Hematopoietic multipotent progenitor cell treated with erythropoietin and hydrocortisone succinate and interleukin-3 and kit ligand, for 17 days (in vitro differentiated cells): Measurements from ENCODE around the gene CACHD1.

Experiments
- DNase-seq: peaks from one replicate; pipeline ENCODE4 v3.0.0-alpha.2; 2015; ENCODE audit warnings: low spot score

Gene CACHD1

GRCh38 chr1:64659478-64660138, 189.7 kb downstream of the CACHD1 start:
- no peak for DNase-seq

- DNase-seq, result no peak
These were observed 193.7 kb downstream of the CACHD1 start for GRCh38 chr1:64663668-64664067.

GRCh38 chr1:64664299-64664698, 194.4 kb downstream of the CACHD1 start:
- DNase-seq, result no peak

GRCh38 chr1:64669098-64669675, 199.3 kb downstream of the CACHD1 start:
- no peak for DNase-seq

- peak; percentile 8 for DNase-seq
These were observed 205.9 kb downstream of the CACHD1 start for GRCh38 chr1:64675718-64676345.

GRCh38 chr1:64676386-64676785, 206.5 kb downstream of the CACHD1 start:
- DNase-seq, result no peak

GRCh38 chr1:64677532-64677931, 207.6 kb downstream of the CACHD1 start:
- DNase-seq, result no peak

GRCh38 chr1:64678366-64678765, 208.4 kb downstream of the CACHD1 start:
- no peak for DNase-seq

- no peak for DNase-seq
These were observed 209.2 kb downstream of the CACHD1 start for GRCh38 chr1:64679177-64679576.

- DNase-seq, result no peak
These were observed 210.7 kb downstream of the CACHD1 start for GRCh38 chr1:64680599-64680998.

- no peak for DNase-seq
These were observed 211.1 kb downstream of the CACHD1 start for GRCh38 chr1:64681043-64681442.

- DNase-seq, result no peak
These were observed 213.5 kb downstream of the CACHD1 start for GRCh38 chr1:64683419-64683818.

- no peak for DNase-seq
These were observed 215.3 kb downstream of the CACHD1 start for GRCh38 chr1:64685217-64685616.

- no peak for DNase-seq
These were observed 215.9 kb downstream of the CACHD1 start for GRCh38 chr1:64685765-64686341.

GRCh38 chr1:64686828-64687724, 217.1 kb downstream of the CACHD1 start:
- peak; percentile 23 for DNase-seq

- no peak for DNase-seq
These were observed 217.9 kb downstream of the CACHD1 start for GRCh38 chr1:64687725-64688327.

GRCh38 chr1:64691626-64692025, 221.7 kb downstream of the CACHD1 start:
- no peak for DNase-seq

GRCh38 chr1:64692911-64693310, 223.0 kb downstream of the CACHD1 start:
- DNase-seq, result no peak

- no peak for DNase-seq
These were observed 223.5 kb downstream of the CACHD1 start for GRCh38 chr1:64693406-64693805.

- no peak for DNase-seq
These were observed 226.9 kb downstream of the CACHD1 start for GRCh38 chr1:64696879-64697278.

- DNase-seq, result no peak
These were observed 229.4 kb downstream of the CACHD1 start for GRCh38 chr1:64699327-64699726.

GRCh38 chr1:64701071-64701470, 231.1 kb downstream of the CACHD1 start:
- DNase-seq, result no peak
